Measurements from ENCODE around the gene CCDC201. TPM values are rescaled to one million over a fixed set of nuclear protein-coding genes. Genes with fewer than 3 reads are reported as not detected.
"Not testable (repeated sequence)": the region's sequence is repeated elsewhere in the genome, so short reads cannot be mapped to it uniquely, and the experiment has no call there.

CCDC201 gene
- total RNA-seq, 1 donor from 2014 or later: not detected

- not testable (repeated sequence) for ATAC-seq
Observed at GRCh38 chr7:45817016-45817415, 55.9 kb downstream of the CCDC201 start.

GRCh38 chr7:45814216-45815118, 58.4 kb downstream of the CCDC201 start:
- ATAC-seq: not testable (repeated sequence)

- ATAC-seq: not testable (repeated sequence)
Observed at GRCh38 chr7:45813771-45814170, 59.1 kb downstream of the CCDC201 start.

- ATAC-seq: no peak
Observed at GRCh38 chr7:45812946-45813345, 59.9 kb downstream of the CCDC201 start.

- not testable (repeated sequence) for ATAC-seq
Observed at GRCh38 chr7:45811652-45812234, 61.1 kb downstream of the CCDC201 start.

- not testable (repeated sequence) for ATAC-seq
Observed at GRCh38 chr7:45810451-45811005, 62.4 kb downstream of the CCDC201 start.

Other genes starting within 250 kb of the CCDC201 start
- gene IGFBP1, start 15.4 kb upstream of the CCDC201 start, total RNA-seq: not detected
- gene IGFBP3, start 48.2 kb upstream of the CCDC201 start, total RNA-seq: 7.9 TPM